Right lobe of liver (tissue), 4 donors: ENCODE results near the gene AGFG1.

Experiments
- CTCF ChIP-seq, 4 donors: fragments of 200-600 bp in 3 of 4; fragments of 450-650 bp in 1 of 4; IDR thresholded peaks; one replicate each; pipeline versions ENCODE4 v1.5.1 to v1.8.0; 2016 to 2022; ENCODE audit warnings: antibody characterized with exemption in 4 of 4, mild to moderate bottlenecking in 2 of 4
- POLR2A ChIP-seq: fragments of 450-650 bp; IDR thresholded peaks from one replicate; pipeline ENCODE4 v1.6.1; 2017; ENCODE audit warnings: antibody characterized with exemption, mild to moderate bottlenecking
- donor health status: DM: no; HTN: no; CAD: no.
- donor health status: DM: no; HTN: no; CAD: no.
- donor health status: DM: no; HTN: yes; CAD: no.

GRCh38 chr2:227430639-227431038, 41.3 kb upstream of the AGFG1 start:
- TF ChIP-seq POLR2A = no peak
- TF ChIP-seq CTCF (IDR thresholded peaks at IDR 0.05) = no peak
